Measurements from ENCODE around the gene ANTKMT.

Gene ANTKMT

DNA sequence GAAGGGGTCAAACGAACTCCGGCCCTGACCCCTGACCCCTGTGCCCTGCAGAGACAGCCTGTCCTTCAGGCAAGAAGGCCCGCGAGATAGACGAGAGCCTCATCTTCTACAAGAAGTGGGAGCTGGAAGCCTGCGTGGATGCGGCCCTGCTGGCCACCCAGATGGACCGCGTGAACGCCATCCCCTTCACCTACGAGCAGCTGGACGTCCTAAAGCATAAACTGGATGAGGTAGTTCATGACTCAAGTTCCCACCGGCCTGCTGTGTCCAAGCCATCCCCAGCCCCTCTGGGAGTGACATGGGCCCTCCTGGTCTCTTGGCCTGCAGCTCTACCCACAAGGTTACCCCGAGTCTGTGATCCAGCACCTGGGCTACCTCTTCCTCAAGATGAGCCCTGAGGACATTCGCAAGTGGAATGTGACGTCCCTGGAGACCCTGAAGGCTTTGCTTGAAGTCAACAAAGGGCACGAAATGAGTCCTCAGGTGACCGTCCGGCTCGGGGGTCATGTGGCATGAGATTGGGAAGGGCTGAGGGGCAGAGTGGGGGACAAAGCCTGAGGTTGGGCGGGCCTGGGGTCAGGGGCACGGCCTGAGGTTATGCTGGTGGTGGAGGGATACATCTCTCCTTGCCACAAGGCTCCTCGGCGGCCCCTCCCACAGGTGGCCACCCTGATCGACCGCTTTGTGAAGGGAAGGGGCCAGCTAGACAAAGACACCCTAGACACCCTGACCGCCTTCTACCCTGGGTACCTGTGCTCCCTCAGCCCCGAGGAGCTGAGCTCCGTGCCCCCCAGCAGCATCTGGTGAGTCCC is 45.3 kb downstream of the ANTKMT start:
- no peak for DNase-seq

DNA sequence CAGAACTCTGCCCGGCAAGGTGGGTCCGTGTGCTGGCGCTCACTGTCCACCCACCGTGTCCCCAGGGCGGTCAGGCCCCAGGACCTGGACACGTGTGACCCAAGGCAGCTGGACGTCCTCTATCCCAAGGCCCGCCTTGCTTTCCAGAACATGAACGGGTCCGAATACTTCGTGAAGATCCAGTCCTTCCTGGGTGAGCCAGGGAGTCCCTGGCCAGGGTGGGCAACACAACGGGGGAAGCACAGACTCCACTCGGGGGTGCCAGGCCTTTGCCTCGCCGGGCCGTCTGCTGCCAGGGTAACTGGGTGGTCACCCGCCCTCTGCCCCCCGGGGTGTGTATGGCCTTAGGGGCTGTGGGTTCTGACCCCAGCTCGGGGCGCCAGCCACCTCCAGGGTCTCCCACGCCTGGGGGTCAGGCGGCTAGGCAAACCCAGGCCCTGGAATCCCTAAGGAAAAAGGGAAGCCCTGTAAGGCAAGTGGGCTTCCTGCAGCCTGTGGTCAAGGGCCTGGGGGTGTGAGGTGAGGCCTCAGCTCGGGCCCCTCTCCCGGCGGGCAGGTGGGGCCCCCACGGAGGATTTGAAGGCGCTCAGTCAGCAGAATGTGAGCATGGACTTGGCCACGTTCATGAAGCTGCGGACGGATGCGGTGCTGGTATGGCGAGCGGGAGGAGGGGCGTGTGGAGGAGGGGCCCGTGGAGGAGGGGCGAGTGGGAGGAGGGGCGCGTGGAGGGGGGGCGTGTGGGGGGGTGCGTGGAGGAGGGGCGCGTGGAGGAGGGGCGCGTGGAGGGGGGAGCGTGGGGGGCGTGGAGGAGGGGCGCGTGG is 46.1 kb downstream of the ANTKMT start:
- no peak for DNase-seq

DNA sequence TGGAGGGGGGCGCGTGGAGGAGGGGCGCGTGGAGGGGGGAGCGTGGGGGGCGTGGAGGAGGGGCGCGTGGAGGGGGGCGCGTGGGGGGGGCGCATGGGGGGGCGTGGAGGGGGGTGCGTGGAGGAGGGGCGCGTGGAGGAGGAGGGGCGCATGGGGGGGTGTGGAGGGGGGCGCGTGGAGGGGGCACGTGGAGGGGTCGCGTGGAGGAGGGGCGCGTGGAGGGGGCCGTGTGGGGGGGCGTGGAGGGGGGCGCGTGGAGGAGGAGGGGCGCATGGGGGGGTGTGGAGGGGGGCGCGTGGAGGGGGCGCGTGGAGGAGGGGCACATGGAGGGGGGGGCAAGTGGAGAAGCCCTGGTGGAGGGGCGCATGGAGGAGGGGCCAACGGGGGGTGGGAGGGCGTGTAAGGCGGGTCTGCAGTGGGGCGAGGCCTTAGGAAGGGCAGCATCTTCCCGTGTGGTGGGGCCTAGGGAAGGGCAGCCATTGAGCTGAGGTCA is 46.8 kb downstream of the ANTKMT start:
- no peak for DNase-seq

DNA sequence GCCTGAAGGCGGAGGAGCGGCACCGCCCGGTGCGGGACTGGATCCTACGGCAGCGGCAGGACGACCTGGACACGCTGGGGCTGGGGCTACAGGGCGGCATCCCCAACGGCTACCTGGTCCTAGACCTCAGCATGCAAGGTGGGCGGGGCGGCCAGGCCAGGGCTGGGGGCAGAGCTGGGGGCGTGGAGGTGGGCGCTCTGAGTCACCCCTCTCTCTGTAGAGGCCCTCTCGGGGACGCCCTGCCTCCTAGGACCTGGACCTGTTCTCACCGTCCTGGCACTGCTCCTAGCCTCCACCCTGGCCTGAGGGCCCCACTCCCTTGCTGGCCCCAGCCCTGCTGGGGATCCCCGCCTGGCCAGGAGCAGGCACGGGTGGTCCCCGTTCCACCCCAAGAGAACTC is 47.5 kb downstream of the ANTKMT start:
- no peak for DNase-seq

DNA sequence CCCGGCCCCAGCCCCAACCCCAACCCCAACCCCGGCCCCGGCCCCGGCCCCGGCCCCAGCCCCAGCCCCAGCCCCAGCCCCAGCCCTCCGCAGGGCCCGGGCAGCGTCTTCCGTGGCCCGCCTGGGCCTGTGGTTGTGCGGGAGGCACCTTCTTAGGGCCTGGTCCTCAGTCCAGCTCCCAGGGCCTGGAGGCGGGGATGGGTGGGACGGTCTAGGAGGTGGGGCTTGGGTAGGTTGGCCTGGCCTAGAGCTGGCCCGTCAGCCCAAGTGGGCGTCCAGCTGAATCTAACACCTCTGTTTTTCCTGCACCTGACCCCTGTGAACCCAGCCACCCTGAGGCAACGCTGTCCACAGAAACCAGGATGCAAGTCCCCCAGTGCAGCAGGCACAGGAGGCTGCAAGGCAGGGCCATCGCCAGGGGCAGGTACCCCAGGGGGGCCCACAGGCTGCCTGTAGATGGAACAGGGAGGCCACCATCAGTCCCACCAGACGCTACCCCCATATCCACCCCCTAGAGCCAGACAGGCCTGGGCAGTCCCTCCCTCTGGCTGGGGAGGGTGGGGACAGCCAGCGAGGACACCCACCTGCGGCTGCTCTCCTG is 48.3 kb downstream of the ANTKMT start:
- DNase-seq: no peak

- no peak for DNase-seq
Measured at GRCh38 chr16:769934-770333, 49.0 kb downstream of the ANTKMT start.

- no peak for DNase-seq
Measured at GRCh38 chr16:770411-770810, 49.5 kb downstream of the ANTKMT start.
